ENCODE data around the gene EVC2.

GRCh38 chr4:5572114-5572513, 136.2 kb downstream of the EVC2 start:
- TF ChIP-seq CTCF (IDR thresholded peaks at IDR 0.05) (no peak), POLR2A (IDR thresholded peaks at IDR 0.05) (no peak)
